22Rv1 (cell line): ENCODE data around the gene APOBEC3H.
A peak's percentile ranks its signal among the peaks of the same experiment; 100 is the strongest.

Source experiments
- H3K27ac ChIP-seq: fragments of 450-650 bp; 2 replicates; pipeline ENCODE4 v1.5.1; 2017
- CTCF ChIP-seq: fragments of 450-650 bp; IDR thresholded peaks from 2 replicates; pipeline ENCODE4 v1.5.1; 2017; ENCODE audit warnings: mild to moderate bottlenecking
- ZFX ChIP-seq: fragments of 450-650 bp; IDR thresholded peaks from 2 replicates; pipeline ENCODE4 v1.6.1; 2017; ENCODE audit warnings: antibody characterized with exemption, borderline replicate concordance

Gene APOBEC3H

GRCh38 chr22:39132871-39133524, 36.0 kb downstream of the APOBEC3H start:
- TF ChIP-seq ZFX (no peak), CTCF (no peak)
- H3K27ac ChIP-seq: no peak overlapping the region

- H3K27ac ChIP-seq: no peak overlapping the region
- TF ChIP-seq ZFX (no peak), CTCF (no peak)
Observed at GRCh38 chr22:39133871-39134270, 36.8 kb downstream of the APOBEC3H start.

- no peak overlapping the region for H3K27ac ChIP-seq
- TF ChIP-seq ZFX: no peak
- TF ChIP-seq CTCF: no peak
Observed at GRCh38 chr22:39134366-39135091, 37.5 kb downstream of the APOBEC3H start.

GRCh38 chr22:39135092-39135896, 38.2 kb downstream of the APOBEC3H start:
- H3K27ac ChIP-seq: no peak overlapping the region
- TF ChIP-seq ZFX (no peak), CTCF (peak; percentile 29)

GRCh38 chr22:39136317-39136716, 39.3 kb downstream of the APOBEC3H start:
- no peak overlapping the region for H3K27ac ChIP-seq
- TF ChIP-seq CTCF: no peak
- no peak for TF ChIP-seq ZFX

GRCh38 chr22:39138357-39138997, 41.4 kb downstream of the APOBEC3H start:
- TF ChIP-seq CTCF (no peak), ZFX (no peak)
- no peak overlapping the region for H3K27ac ChIP-seq
